Naive thymus-derived CD8-positive, alpha-beta T cell (primary cell): Measurements from ENCODE around the gene MATN4. TPM values are rescaled to one million over a fixed set of nuclear protein-coding genes. Genes with fewer than 3 reads are reported as not detected.

Experiments
- ATAC-seq, 2 donors: fragments of 150-1000 bp; cut with Tn5 transposase in 1 of 2; sonication (Bioruptor Pico), chemical (Tn5 transposase) in 1 of 2; 1 replicate in 1 of 2; 2 replicates in 1 of 2; pipeline ENCODE4 v1.10.0; 2021; ENCODE audit warnings: mild to moderate bottlenecking in 2 of 2, moderate library complexity in 2 of 2
- POLR2A ChIA-PET: fragments of 350-600 bp; sonication (Branson Sonifier 250); formaldehyde crosslinking; loops from one replicate; lab custom pipeline; 2021; ENCODE audit warnings: antibody characterized with exemption; lab: Charles Lee
- DNase-seq, 10 donors: peaks; one replicate each; pipeline versions ENCODE4 v3.0.0 to v3.0.0-alpha.2; 2020 to 2022
- H3K27ac Mint-ChIP-seq, 10 donors: one replicate each; pipeline ENCODE4 v1.8.0; 2020 to 2022; ENCODE audit warnings: mild to moderate bottlenecking in 10 of 10, mixed read lengths in 10 of 10, moderate library complexity in 4 of 10, inconsistent platforms in 1 of 10
- H3K27me3 Mint-ChIP-seq, 5 donors: one replicate each; pipeline ENCODE4 v1.8.0; 2021 to 2022; ENCODE audit warnings: mixed read lengths in 5 of 5
- H3K36me3 Mint-ChIP-seq, 3 donors: one replicate each; pipeline ENCODE4 v1.8.0; 2020 to 2022; ENCODE audit warnings: mixed read lengths in 3 of 3, mild to moderate bottlenecking in 2 of 3, inconsistent platforms in 1 of 3
- H3K4me1 Mint-ChIP-seq, 4 donors: one replicate each; pipeline ENCODE4 v1.8.0; 2021 to 2022; ENCODE audit warnings: mixed read lengths in 4 of 4
- H3K4me3 Mint-ChIP-seq, 10 donors: one replicate each; pipeline ENCODE4 v1.8.0; 2020 to 2022; ENCODE audit warnings: mild to moderate bottlenecking in 10 of 10, mixed read lengths in 10 of 10, moderate library complexity in 6 of 10, inconsistent platforms in 1 of 10
- H3K9me3 Mint-ChIP-seq, 9 donors: one replicate each; pipeline ENCODE4 v1.8.0; 2020 to 2022; ENCODE audit warnings: mixed read lengths in 9 of 9, mild to moderate bottlenecking in 3 of 9, inconsistent platforms in 1 of 9, moderate library complexity in 1 of 9
- polyA plus RNA-seq, 3 donors: library from polyadenylated mRNA; unstranded; fragments of 300-500 nt; fragmentation: Illumina TruSeq; gene quantifications; one replicate each; pipeline ENCODE4 v1.2.3, GENCODE V29; 2021
- total RNA-seq, 8 experiments: library from RNA in 2 of 8; stranded (reverse) in 2 of 8; gene quantifications; one replicate each; pipeline ENCODE4 v1.2.3 and lab custom pipeline; 2021 to 2026

The MATN4 gene
- total and polyA plus RNA-seq, 5 experiments from 2014 or later = not detected

- no peaks in the 10 kb centered on the region for H3K9me3 Mint-ChIP-seq
- no peak overlapping the region for H3K27ac Mint-ChIP-seq
- no peak for ATAC-seq
- POLR2A ChIA-PET = no interaction called here
- H3K4me3 Mint-ChIP-seq = no peak overlapping the region
- H3K36me3 Mint-ChIP-seq = no peaks in the 10 kb centered on the region
- peaks cover 0 to 7% (median 0%) of the 10 kb centered on the region in 5 donors for H3K27me3 Mint-ChIP-seq
- no peak for DNase-seq
- H3K4me1 Mint-ChIP-seq = no peaks in the 10 kb centered on the region
Observed at GRCh38 chr20:45338121-45339030, 30.3 kb upstream of the MATN4 start.

- no peak overlapping the region for H3K4me3 Mint-ChIP-seq
- no peaks in the 10 kb centered on the region for H3K4me1 Mint-ChIP-seq
- no peaks in the 10 kb centered on the region for H3K36me3 Mint-ChIP-seq
- no peak overlapping the region for H3K27ac Mint-ChIP-seq
- DNase-seq = no peak
- H3K27me3 Mint-ChIP-seq = peaks cover 0 to 2% (median 0%) of the 10 kb centered on the region in 5 donors
- no peaks in the 10 kb centered on the region for H3K9me3 Mint-ChIP-seq
- no peak for ATAC-seq
- POLR2A ChIA-PET = no interaction called here
Observed at GRCh38 chr20:45337367-45338120, 29.4 kb upstream of the MATN4 start.

- Mint-ChIP-seq H3K27me3 (peaks cover 0 to 2% (median 0%) of the 10 kb centered on the region in 5 donors), H3K9me3 (no peaks in the 10 kb centered on the region), H3K27ac (no peak overlapping the region), H3K36me3 (no peaks in the 10 kb centered on the region), H3K4me1 (no peaks in the 10 kb centered on the region), H3K4me3 (no peak overlapping the region)
- no peak for ATAC-seq
- POLR2A ChIA-PET = interaction anchor here (0.6 kb wide), 1 partner anchor 11 kb away, joined by 4 read pairs; no protein-coding TSS in a partner anchor
- DNase-seq = no peak
Observed at GRCh38 chr20:45336530-45337366, 28.6 kb upstream of the MATN4 start.

GRCh38 chr20:45330476-45330875, 22.4 kb upstream of the MATN4 start:
- no peaks in the 10 kb centered on the region for H3K27me3 Mint-ChIP-seq
- ATAC-seq (no peak), DNase-seq (no peak)
- no peak overlapping the region for H3K4me3 Mint-ChIP-seq
- no peaks in the 10 kb centered on the region for H3K36me3 Mint-ChIP-seq
- POLR2A ChIA-PET = no interaction called here
- H3K27ac Mint-ChIP-seq = no peak overlapping the region
- no peaks in the 10 kb centered on the region for H3K9me3 Mint-ChIP-seq
- no peaks in the 10 kb centered on the region for H3K4me1 Mint-ChIP-seq

GRCh38 chr20:45329497-45330319, 21.6 kb upstream of the MATN4 start:
- Mint-ChIP-seq H3K27ac (no peak overlapping the region), H3K27me3 (no peaks in the 10 kb centered on the region), H3K4me3 (no peak overlapping the region), H3K9me3 (no peaks in the 10 kb centered on the region), H3K4me1 (no peaks in the 10 kb centered on the region), H3K36me3 (no peaks in the 10 kb centered on the region)
- DNase-seq (no peak), ATAC-seq (no peak)
- POLR2A ChIA-PET = no interaction called here

GRCh38 chr20:45328451-45328850, 20.4 kb upstream of the MATN4 start:
- Mint-ChIP-seq H3K9me3 (no peaks in the 10 kb centered on the region), H3K4me3 (no peak overlapping the region), H3K27me3 (no peaks in the 10 kb centered on the region), H3K27ac (no peak overlapping the region), H3K4me1 (no peaks in the 10 kb centered on the region), H3K36me3 (no peaks in the 10 kb centered on the region)
- POLR2A ChIA-PET = no interaction called here
- ATAC-seq (no peak), DNase-seq (no peak)

GRCh38 chr20:45325371-45325770, 17.3 kb upstream of the MATN4 start:
- Mint-ChIP-seq H3K27me3 (no peaks in the 10 kb centered on the region), H3K4me3 (no peak overlapping the region), H3K9me3 (no peaks in the 10 kb centered on the region), H3K36me3 (no peaks in the 10 kb centered on the region), H3K27ac (no peak overlapping the region), H3K4me1 (peaks cover 2 to 11% (median 8%) of the 10 kb centered on the region in 4 donors)
- ATAC-seq (no peak), DNase-seq (no peak)
- POLR2A ChIA-PET = interaction anchor here (0.8 kb wide), 1 partner anchor 10 kb away, joined by 4 read pairs; no protein-coding TSS in a partner anchor

GRCh38 chr20:45323731-45324130, 15.6 kb upstream of the MATN4 start:
- POLR2A ChIA-PET = interaction anchor here (0.7 kb wide), 1 partner anchor 498 kb away, joined by 4 read pairs; no protein-coding TSS in a partner anchor
- Mint-ChIP-seq H3K27me3 (no peaks in the 10 kb centered on the region), H3K27ac (no peak overlapping the region), H3K36me3 (no peaks in the 10 kb centered on the region), H3K4me3 (no peak overlapping the region), H3K9me3 (no peaks in the 10 kb centered on the region), H3K4me1 (peaks cover 7 to 22% (median 18%) of the 10 kb centered on the region in 4 donors)
- DNase-seq (no peak), ATAC-seq (no peak)

- POLR2A ChIA-PET = no interaction called here
Observed at GRCh38 chr20:45322952-45323383, 14.9 kb upstream of the MATN4 start.

GRCh38 chr20:45320948-45321595, 13.0 kb upstream of the MATN4 start:
- Mint-ChIP-seq H3K27me3 (peaks cover 0 to 16% (median 5%) of the 10 kb centered on the region in 5 donors), H3K27ac (peak overlapping the region in 4 of 10 donors; percentile 0 to 69 (median 56)), H3K36me3 (no peaks in the 10 kb centered on the region), H3K9me3 (no peaks in the 10 kb centered on the region), H3K4me1 (peaks cover 7 to 27% (median 20%) of the 10 kb centered on the region in 4 donors), H3K4me3 (peak overlapping the region in 7 of 10 donors; percentile 23 to 36 (median 30))
- peak in 4 of 10 donors; percentile 11 to 26 (median 18) for DNase-seq
- peak; percentile 61 to 89 for ATAC-seq
- POLR2A ChIA-PET = no interaction called here

More at GRCh38 chr20:45322952-45323383, 14.9 kb upstream of the MATN4 start:
- H3K4me3 Mint-ChIP-seq = no peak overlapping the region
- H3K27ac Mint-ChIP-seq = no peak overlapping the region
- no peaks in the 10 kb centered on the region for H3K27me3 Mint-ChIP-seq
- H3K9me3 Mint-ChIP-seq = no peaks in the 10 kb centered on the region
- H3K36me3 Mint-ChIP-seq = no peaks in the 10 kb centered on the region
- no peak for ATAC-seq
- peaks cover 7 to 25% (median 19%) of the 10 kb centered on the region in 4 donors for H3K4me1 Mint-ChIP-seq
- no peak for DNase-seq

GRCh38 chr20:45318948-45319347, 10.8 kb upstream of the MATN4 start:
- Mint-ChIP-seq H3K27ac (peak overlapping the region in 3 of 10 donors; percentile 34 to 47 (median 40)), H3K36me3 (no peaks in the 10 kb centered on the region), H3K4me1 (peaks cover 7 to 29% (median 23%) of the 10 kb centered on the region in 4 donors), H3K4me3 (peak overlapping the region in 4 of 10 donors; percentile 0 to 55 (median 12)), H3K27me3 (peaks cover 4 to 38% (median 24%) of the 10 kb centered on the region in 5 donors), H3K9me3 (no peaks in the 10 kb centered on the region)
- no peak for DNase-seq
- no peak for ATAC-seq
- POLR2A ChIA-PET = interaction anchor here (0.7 to 1.2 kb wide), 3 partner anchors 320 to 453 kb away, joined by 3 to 5 read pairs (median 3); no protein-coding TSS in a partner anchor
